Coronary artery (tissue), 2 donors: ENCODE results near the gene C4orf51.
A peak's percentile ranks its signal among the peaks of the same experiment; 100 is the strongest.
"Not testable (repeated sequence)": the region's sequence is repeated elsewhere in the genome, so short reads cannot be mapped to it uniquely, and the experiment has no call there.

Experiments
- DNase-seq: peaks from one replicate; pipeline ENCODE4 v3.0.0-alpha.2; 2017; ENCODE audit warnings: low spot score
- H3K27ac ChIP-seq, 2 donors: fragments of 200-600 bp; sonication (generic); one replicate each; pipeline ENCODE4 v1.5.1; 2016 to 2019
- H3K4me3 ChIP-seq: fragments of 200-600 bp; sonication (generic); 2 replicates; pipeline ENCODE4 v1.5.1; 2016; ENCODE audit warnings: mild to moderate bottlenecking, moderate library complexity
- TF ChIP-seq, protein P1 (sequence below): fragments of 200-600 bp; sonication (generic); IDR thresholded peaks from one replicate; pipeline ENCODE4 v1.5.1; 2019; ENCODE audit warnings: antibody characterized with exemption

The C4orf51 gene

DNA sequence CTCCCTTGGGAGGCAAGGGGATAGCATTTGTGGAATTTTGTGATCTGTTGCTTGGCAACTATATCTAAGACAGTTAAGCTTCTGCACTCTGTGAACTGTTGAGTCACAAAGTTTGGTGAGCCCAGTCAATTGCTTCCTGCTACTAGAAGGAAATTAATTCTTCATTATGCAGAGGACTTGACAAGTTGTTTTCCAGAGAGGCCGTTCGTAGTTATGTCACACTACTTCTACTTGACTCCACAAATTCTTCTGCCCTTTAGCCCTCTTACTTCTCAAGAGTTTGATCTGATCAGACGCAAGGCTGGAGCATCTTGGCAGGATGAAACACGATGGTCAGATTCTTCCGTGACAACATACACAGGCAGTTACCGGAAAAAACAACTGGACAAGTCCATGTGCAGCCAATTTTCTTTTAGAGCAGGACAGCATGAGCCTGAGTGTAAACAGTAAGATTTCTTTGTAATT lies at the start of gene C4orf51:
TSS of gene C4orf51 (plus strand) at position 156 of the 465 bp plus-strand sequence. CDS start at position 214, 58 bp downstream.
- TF ChIP-seq, protein P1, sequence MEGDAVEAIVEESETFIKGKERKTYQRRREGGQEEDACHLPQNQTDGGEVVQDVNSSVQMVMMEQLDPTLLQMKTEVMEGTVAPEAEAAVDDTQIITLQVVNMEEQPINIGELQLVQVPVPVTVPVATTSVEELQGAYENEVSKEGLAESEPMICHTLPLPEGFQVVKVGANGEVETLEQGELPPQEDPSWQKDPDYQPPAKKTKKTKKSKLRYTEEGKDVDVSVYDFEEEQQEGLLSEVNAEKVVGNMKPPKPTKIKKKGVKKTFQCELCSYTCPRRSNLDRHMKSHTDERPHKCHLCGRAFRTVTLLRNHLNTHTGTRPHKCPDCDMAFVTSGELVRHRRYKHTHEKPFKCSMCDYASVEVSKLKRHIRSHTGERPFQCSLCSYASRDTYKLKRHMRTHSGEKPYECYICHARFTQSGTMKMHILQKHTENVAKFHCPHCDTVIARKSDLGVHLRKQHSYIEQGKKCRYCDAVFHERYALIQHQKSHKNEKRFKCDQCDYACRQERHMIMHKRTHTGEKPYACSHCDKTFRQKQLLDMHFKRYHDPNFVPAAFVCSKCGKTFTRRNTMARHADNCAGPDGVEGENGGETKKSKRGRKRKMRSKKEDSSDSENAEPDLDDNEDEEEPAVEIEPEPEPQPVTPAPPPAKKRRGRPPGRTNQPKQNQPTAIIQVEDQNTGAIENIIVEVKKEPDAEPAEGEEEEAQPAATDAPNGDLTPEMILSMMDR = no peak
- no peak within 1 kb of the TSS for H3K4me3 ChIP-seq
- DNase-seq = no peak
- peak within 1 kb of the TSS in 1 of 2 donors; percentile 27 for H3K27ac ChIP-seq

DNA sequence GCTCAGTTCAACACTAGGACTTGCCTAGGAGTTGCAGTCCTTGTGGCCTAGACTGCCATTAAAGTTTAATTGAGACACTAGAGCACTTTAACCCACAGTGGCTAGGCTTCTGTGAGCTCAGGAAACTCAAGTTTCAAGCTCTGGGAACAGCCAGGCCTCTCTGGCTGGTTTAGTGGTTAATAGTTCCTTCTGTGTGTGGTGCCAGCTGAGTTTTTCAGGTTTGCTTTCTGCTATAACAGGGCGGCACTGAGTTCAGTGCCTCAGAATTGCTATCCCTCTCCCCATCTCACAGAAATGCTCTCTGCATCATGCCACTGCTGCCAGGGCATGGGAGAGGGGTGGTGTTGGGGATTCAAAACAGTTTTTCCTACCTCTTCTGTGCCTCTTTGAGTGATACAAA lies 44.8 kb upstream of the C4orf51 start:
- H3K4me3 ChIP-seq = no peak overlapping the region
- TF ChIP-seq, protein P1 = no peak
- DNase-seq = no peak
- no peak overlapping the region for H3K27ac ChIP-seq

DNA sequence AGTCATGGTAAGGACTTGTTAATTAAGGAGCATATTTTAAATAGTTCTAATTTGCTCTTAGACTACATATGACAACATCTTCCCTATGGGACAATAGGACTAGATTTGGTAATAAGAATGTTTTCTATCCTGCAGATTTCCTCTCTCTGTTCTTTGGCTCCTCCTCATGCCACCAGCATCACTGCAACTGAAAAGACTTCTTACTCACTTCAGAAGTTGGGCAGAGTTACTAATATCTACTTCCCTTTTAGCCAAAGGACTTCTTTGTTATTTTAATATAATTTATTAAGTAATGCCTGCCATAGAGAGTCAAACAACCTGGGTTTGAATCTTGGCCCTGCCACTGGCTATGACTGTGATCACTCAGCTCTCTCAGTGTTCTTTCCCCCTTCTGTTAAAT lies 44.3 kb upstream of the C4orf51 start:
- Histone ChIP-seq H3K27ac (no peak overlapping the region), H3K4me3 (no peak overlapping the region)
- no peak for DNase-seq
- TF ChIP-seq, protein P1 = no peak

DNA sequence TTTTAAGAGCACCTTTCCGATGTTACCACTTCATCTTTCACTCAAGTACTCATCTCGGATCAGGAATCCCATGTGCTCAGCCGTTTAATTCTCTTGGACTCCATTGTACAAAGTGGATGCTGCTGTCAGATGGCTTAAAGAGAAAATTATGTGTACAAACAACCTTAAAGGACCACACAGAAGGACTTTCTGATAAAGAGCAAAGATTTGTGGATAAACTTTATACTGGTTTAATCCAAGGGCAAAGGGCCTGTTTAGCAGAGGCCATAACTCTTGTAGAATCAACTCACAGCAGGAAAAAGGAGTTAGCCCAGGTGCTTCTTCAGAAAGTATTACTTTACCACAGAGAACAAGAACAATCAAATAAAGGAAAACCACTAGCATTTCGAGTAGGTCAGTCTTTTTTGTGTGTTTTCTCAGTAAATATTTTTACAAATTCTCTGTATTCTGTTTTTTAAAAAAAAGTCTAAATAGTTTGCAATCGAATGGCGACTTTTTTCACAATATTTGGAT lies 40.7 kb upstream of the C4orf51 start:
- no peak overlapping the region for H3K4me3 ChIP-seq
- H3K27ac ChIP-seq = no peak overlapping the region
- DNase-seq = no peak
- TF ChIP-seq, protein P1 = no peak

DNA sequence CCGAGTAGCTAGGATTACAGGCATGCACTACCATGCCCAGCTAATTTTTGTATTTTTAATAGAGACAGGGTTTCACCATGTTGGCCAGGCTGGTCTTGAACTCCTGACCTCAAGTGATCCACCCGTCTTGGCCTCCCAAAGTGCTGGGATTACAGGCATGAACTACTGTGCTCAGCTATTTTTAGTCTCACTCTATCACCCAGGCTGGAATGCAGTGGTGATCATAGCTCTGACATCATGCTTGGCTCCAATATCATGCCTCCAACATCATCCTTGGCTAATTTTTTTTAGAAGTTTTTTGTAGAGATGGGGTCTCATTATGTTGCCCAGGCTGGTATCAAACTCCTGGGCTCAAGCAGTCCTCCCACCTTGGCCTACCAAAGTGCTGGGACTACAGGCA lies 39.7 kb upstream of the C4orf51 start:
- H3K4me3 ChIP-seq, DNase-seq: not testable (repeated sequence)
- H3K27ac ChIP-seq = peak overlapping the region in 1 of 2 donors; percentile 29

DNA sequence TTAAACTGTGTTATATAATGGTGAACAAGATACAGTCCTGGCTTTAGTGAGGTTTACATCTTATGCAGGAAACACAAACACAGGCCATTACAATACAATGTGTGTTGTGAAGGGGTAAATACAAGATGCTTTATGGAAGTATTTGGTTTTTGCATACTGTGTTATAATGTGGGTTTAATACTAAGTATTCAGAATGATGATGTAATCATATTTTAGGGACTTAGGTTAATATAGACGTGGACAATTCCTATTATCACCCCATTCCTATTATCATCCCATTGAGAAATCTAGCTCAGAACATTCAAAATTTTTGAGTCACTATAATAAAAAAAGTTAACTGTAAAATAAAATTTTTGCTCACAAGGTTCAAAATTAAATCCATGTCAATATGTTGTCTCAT lies 36.7 kb upstream of the C4orf51 start:
- H3K4me3 ChIP-seq = no peak overlapping the region
- no peak for DNase-seq
- H3K27ac ChIP-seq = no peak overlapping the region
- TF ChIP-seq, protein P1 = no peak

DNA sequence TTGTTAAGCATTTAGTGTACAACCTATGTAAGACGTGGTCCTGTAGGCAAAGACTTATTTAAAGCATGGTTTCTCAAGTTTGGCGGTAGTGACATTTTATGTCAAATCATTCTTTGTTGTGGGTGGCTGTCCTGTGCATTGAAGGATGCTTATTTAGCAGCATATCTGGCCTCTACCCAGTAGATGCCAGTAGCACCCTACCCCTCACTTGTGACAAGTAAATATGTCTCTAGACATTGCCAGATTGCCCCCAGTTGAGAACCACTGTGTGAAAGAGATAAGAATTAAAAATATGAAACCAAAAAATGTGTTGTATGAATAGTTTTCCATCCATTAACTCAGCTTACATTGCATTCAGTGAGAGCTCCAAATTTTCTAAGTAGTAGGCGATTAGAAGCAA lies 35.2 kb upstream of the C4orf51 start:
- TF ChIP-seq, protein P1 = no peak
- DNase-seq = no peak
- Histone ChIP-seq H3K4me3 (no peak overlapping the region), H3K27ac (no peak overlapping the region)

DNA sequence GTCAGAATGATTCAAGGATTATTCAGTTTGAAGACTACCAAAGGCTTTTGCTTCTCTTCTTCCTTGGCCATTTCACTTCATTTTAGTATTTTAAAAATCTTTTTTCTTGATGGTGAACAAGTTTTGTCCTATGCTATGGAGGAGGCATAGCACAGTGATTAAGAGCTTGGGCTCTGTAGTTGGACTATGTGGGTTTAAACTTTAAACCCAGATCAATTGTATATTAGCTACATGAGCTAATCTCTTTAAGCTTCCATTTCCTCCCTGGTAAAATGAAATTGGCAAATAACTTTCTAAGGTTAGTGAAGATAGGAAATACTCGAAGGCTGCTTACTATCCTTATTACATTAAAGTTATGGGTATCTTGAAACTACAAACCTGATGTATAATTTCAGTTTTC lies 23.8 kb upstream of the C4orf51 start:
- Histone ChIP-seq H3K4me3 (no peak overlapping the region), H3K27ac (no peak overlapping the region)
- TF ChIP-seq, protein P1 = no peak
- DNase-seq = no peak
